ENCODE measurements around the gene ZNF684. TPM values are rescaled to one million over a fixed set of nuclear protein-coding genes. Genes with fewer than 3 reads are reported as not detected.

Gene ZNF684
- total RNA-seq, 1 experiment from 2014 or later: 6.0 TPM

DNA sequence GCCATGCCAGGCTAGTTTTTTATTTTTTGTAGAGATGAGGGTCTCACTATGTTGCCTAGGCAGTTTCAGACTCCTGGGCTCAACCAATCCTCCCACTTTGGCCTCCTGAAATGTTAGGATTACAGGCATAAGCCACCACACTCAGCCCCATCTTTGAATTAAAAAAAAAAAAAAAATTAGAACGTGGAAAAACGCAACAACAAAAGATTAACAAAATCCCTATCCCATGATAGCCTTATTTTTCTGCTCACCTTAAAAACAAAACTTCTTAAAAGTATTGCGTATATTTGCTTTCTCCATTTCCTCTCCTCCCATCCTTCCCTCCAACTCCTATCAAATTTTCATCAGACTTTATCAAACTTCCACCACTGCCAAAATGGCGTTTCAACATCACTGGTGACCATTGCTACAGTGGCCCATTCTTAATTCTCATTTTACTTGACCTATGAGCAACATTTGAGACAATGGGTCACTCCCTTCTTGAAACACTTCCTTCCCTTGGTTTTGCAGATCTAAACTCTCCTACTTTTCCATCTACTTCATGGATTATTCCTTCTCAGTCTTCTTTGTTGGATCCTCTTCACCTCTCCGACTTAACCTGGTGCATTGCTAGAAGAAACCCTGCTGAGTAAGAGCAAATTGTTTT, 579 bp upstream of the ZNF684 start:
- intact Hi-C loops (cut with micrococcal nuclease; ENCODE audit: unreplicated experiment): loop anchor here (1.0 to 5.0 kb wide), 3 partner anchors 23 to 421 kb away; partner anchors contain the start of gene EXO5
- Histone ChIP-seq H3K79me2 (ENCODE audit: low read depth) (no peaks in the 10 kb centered on the region), H3K27ac (peak overlapping the region; percentile 41), H3K27me3 (ENCODE audit: insufficient read depth, low read depth) (no peaks in the 10 kb centered on the region), H3K4me2 (peak overlapping the region; percentile 78), H3K4me3 (peak overlapping the region; percentile 88), H3K36me3 (ENCODE audit: low read depth) (no peaks in the 10 kb centered on the region), H4K20me1 (ENCODE audit: insufficient read depth) (no peaks in the 10 kb centered on the region), H3F3A (ENCODE audit: insufficient read depth, low read depth) (no peaks in the 10 kb centered on the region), H3K9me3 (ENCODE audit: insufficient read depth, low read depth) (peaks cover 6% of the 10 kb centered on the region; the same call in 1 of the 2 replicates), H3K4me1 (replicated peaks; ENCODE audit: insufficient read depth) (peaks cover 13% of the 10 kb centered on the region), H3K9me2 (ENCODE audit: insufficient read depth) (no peaks in the 10 kb centered on the region), H2AFZ (peak overlapping the region; percentile 99)
- DNase-seq: no peak
- ChIA-PET POLR2A (ENCODE audit: unreplicated experiment) (interaction anchor here (0.5 to 0.6 kb wide), 2 partner anchors 63 to 448 kb away, joined by 3 to 4 read pairs; no protein-coding TSS in a partner anchor), CTCF (interaction anchor here (0.6 to 1.0 kb wide), 5 partner anchors 22 to 1963 kb away, joined by 3 to 4 read pairs (median 3); partner anchors contain the start of gene EXO5)
- no peak for TF ChIP-seq EZH2 (IDR thresholded peaks at IDR 0.05; ENCODE audit: low read depth)
- TF ChIP-seq, protein P1, sequence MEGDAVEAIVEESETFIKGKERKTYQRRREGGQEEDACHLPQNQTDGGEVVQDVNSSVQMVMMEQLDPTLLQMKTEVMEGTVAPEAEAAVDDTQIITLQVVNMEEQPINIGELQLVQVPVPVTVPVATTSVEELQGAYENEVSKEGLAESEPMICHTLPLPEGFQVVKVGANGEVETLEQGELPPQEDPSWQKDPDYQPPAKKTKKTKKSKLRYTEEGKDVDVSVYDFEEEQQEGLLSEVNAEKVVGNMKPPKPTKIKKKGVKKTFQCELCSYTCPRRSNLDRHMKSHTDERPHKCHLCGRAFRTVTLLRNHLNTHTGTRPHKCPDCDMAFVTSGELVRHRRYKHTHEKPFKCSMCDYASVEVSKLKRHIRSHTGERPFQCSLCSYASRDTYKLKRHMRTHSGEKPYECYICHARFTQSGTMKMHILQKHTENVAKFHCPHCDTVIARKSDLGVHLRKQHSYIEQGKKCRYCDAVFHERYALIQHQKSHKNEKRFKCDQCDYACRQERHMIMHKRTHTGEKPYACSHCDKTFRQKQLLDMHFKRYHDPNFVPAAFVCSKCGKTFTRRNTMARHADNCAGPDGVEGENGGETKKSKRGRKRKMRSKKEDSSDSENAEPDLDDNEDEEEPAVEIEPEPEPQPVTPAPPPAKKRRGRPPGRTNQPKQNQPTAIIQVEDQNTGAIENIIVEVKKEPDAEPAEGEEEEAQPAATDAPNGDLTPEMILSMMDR (conservative IDR thresholded peaks at IDR 0.05): no peak
- TSS peak; percentile 93 for BruUV-seq (replicated peaks)

DNA sequence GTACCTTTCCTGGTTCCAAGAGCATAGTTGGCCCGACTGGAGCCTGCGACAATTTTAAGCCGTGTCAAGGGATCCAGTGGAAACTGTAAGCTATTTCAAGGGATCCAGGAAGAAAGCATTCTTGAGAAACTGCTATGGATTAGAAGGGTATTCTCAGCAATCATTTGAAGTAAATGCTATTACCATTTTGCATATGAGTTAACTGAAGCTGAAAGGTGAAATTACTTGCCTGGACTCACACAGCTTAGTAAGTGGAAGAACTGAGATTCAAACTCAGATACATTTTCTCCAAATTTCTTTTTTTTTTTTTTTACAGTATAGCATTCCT, 589 bp downstream of the ZNF684 start:
- H3K4me1 ChIP-seq (replicated peaks; ENCODE audit: insufficient read depth): peaks cover 13% of the 10 kb centered on the region
- H3K9me2 ChIP-seq (ENCODE audit: insufficient read depth): no peaks in the 10 kb centered on the region
- no peaks in the 10 kb centered on the region for H3F3A ChIP-seq (ENCODE audit: insufficient read depth, low read depth)
- H4K20me1 ChIP-seq (ENCODE audit: insufficient read depth): no peaks in the 10 kb centered on the region
- CTCF ChIA-PET: interaction anchor here (0.5 to 1.3 kb wide), 8 partner anchors 19 to 654 kb away, joined by 3 to 15 read pairs (median 4); partner anchors contain the start of genes MYCL and ZFP69B
- POLR2A ChIA-PET (ENCODE audit: unreplicated experiment): interaction anchor here (0.6 kb wide), 3 partner anchors 60 to 639 kb away, joined by 3 to 7 read pairs (median 6); no protein-coding TSS in a partner anchor
- DNase-seq: no peak
- no peak overlapping the region for H3K27ac ChIP-seq
- no peaks in the 10 kb centered on the region for H3K36me3 ChIP-seq (ENCODE audit: low read depth)
- TF ChIP-seq, protein P1 (conservative IDR thresholded peaks at IDR 0.05): no peak
- TF ChIP-seq EZH2 (IDR thresholded peaks at IDR 0.05; ENCODE audit: low read depth): no peak
- intact Hi-C loops (cut with micrococcal nuclease; ENCODE audit: unreplicated experiment): loop anchor here (5.0 kb wide), 2 partner anchors 320 to 420 kb away; no protein-coding TSS in a partner anchor
- H3K27me3 ChIP-seq (ENCODE audit: insufficient read depth, low read depth): no peaks in the 10 kb centered on the region
- peak overlapping the region; percentile 88 for H3K4me3 ChIP-seq
- BruUV-seq (replicated peaks): no TSS peak
- H2AFZ ChIP-seq: peak overlapping the region; percentile 99
- H3K4me2 ChIP-seq: peak overlapping the region; percentile 78
- H3K79me2 ChIP-seq (ENCODE audit: low read depth): no peaks in the 10 kb centered on the region
- H3K9me3 ChIP-seq (ENCODE audit: insufficient read depth, low read depth): no peaks in the 10 kb centered on the region

GRCh38 chr1:40532844-40533424, 1.5 kb downstream of the ZNF684 start:
- BruUV-seq (replicated peaks): no TSS peak
- Histone ChIP-seq H3K36me3 (ENCODE audit: low read depth) (no peaks in the 10 kb centered on the region), H3K9me2 (ENCODE audit: insufficient read depth) (no peaks in the 10 kb centered on the region), H3K4me1 (replicated peaks; ENCODE audit: insufficient read depth) (peaks cover 13% of the 10 kb centered on the region), H3K27me3 (ENCODE audit: insufficient read depth, low read depth) (no peaks in the 10 kb centered on the region), H3K4me2 (peak overlapping the region; percentile 78; the same call in 1 of the 2 replicates), H3K79me2 (ENCODE audit: low read depth) (no peaks in the 10 kb centered on the region), H3K27ac (no peak overlapping the region), H3K4me3 (peak overlapping the region; percentile 88; the same call in 1 of the 2 replicates), H4K20me1 (ENCODE audit: insufficient read depth) (no peaks in the 10 kb centered on the region), H3K9me3 (ENCODE audit: insufficient read depth, low read depth) (no peaks in the 10 kb centered on the region), H2AFZ (no peak overlapping the region; the same call in 1 of the 2 replicates), H3F3A (ENCODE audit: insufficient read depth, low read depth) (no peaks in the 10 kb centered on the region)
- no peak for TF ChIP-seq EZH2 (IDR thresholded peaks at IDR 0.05; ENCODE audit: low read depth)
- TF ChIP-seq, protein P1 (conservative IDR thresholded peaks at IDR 0.05): peak; percentile 66
- POLR2A ChIA-PET (ENCODE audit: unreplicated experiment): interaction anchor here (0.5 to 0.7 kb wide), 3 partner anchors 109 to 461 kb away, joined by 3 to 10 read pairs (median 4); partner anchors contain the start of gene SMAP2
- CTCF ChIA-PET: interaction anchor here (0.5 to 0.9 kb wide), 4 partner anchors 9 to 267 kb away, joined by 3 to 7 read pairs (median 4); partner anchors contain the start of gene ZFP69B
- DNase-seq: peak; percentile 20 to 43
- intact Hi-C loops (cut with micrococcal nuclease; ENCODE audit: unreplicated experiment): loop anchor here (5.0 kb wide), 2 partner anchors 319 to 419 kb away; no protein-coding TSS in a partner anchor
